Fibroblast of peridontal ligament (primary cell): ENCODE measurements around the gene ZBTB16.

Experiments used
- DNase-seq: peaks from one replicate; pipeline ENCODE4 v3.0.0-alpha.2; 2010; ENCODE audit errors: extremely low read depth

Gene ZBTB16

DNA sequence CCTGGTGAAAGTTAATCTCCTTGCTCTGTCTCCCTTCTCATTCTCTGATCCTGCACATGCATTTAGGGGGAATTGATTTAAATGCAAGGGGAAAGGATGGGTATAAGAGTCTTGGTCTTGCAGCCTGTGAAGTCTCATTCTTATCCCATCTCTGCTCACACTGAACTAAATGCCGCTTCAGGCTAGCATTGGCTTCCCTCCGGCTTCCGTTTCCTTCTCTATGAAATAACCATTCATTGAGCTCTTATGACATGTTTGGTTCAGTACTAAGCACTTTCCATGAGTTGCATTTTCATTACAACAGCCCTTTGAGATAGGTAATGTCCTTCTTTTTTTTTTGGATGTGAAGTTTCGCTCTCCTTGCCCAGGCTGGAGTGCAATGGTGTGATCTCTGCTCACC lies 5.6 kb downstream of the ZBTB16 start:
- no peak for DNase-seq

DNA sequence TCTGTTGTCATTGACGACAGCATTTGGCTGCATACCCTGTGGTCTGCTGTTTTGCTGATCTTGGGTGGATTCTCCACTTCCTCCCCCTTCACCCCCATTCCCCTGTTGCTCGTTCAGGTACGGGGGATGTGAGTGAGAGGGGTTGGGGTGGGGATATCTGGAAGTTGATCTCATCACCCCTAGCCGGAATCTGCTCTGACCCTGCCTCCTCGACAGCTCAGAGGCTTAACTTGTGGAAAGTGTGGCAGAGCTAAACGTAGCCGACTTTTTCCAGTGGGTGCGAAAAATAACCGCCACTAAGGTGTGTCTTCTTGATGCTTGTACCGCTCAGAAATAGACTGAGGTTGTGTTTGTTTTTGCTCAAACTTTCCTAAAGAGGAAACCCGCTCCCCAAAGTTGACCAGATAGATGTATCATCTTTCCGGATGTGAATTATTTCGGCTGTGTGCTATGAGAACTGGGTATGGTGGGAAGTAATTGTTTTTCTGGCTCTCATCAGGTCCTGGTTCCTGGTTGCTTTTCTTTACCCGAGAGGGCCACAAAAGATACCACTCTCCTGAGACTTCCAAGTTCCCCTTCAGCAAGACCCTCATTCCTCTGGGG lies 6.6 kb downstream of the ZBTB16 start:
- no peak for DNase-seq

DNA sequence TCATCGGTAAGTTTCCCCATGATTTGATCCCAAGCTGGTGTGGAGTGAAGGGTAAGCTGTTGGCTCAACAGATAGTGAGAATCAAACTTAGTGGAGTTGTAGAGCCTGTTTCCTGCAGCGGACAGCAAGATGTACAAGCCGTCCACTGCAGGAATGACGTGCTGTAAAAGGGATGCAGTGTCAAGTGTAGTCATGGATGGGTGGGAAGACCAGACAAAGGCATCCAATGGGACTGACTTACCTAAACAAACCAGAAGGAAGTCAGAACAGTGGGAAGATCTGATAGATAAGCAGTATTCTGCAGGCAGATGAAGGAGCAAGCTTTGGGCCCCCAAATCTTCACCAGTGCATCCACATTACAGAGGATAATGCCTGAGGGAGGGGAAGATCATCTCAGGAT lies 8.8 kb downstream of the ZBTB16 start:
- no peak for DNase-seq

GRCh38 chr11:114070464-114071139 lies 11.1 kb downstream of the ZBTB16 start:
- no peak for DNase-seq

GRCh38 chr11:114073007-114073827 lies 13.7 kb downstream of the ZBTB16 start:
- DNase-seq = no peak

DNA sequence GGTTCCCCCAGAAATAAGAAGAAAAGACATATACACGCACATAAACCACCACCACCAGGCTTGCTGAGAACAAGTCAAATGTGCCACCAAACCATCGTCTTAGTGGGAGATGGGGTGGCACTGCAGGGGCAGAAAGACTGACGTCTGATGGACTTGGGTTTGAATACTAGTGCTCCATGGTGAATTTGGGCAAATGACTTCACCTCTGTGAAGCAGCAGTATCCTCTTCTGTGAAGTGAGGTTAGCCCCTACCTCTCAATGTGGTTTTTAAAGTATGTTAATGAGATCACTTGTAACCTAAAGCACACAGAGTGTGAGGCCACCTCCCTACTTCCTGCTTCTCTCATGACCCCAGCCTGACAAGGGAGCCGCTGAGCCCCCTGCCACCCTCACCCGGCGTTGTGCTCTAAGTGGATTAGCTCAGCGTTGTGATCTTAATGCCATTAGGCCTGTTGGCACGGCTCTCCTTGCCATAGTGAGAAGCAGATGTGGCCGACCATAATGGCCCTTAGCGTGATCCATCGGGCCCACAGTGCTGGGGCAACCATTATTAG lies 14.4 kb downstream of the ZBTB16 start:
- DNase-seq = no peak

GRCh38 chr11:114074546-114075343 lies 15.2 kb downstream of the ZBTB16 start:
- no peak for DNase-seq

GRCh38 chr11:114075344-114075610 lies 15.8 kb downstream of the ZBTB16 start:
- no peak for DNase-seq

DNA sequence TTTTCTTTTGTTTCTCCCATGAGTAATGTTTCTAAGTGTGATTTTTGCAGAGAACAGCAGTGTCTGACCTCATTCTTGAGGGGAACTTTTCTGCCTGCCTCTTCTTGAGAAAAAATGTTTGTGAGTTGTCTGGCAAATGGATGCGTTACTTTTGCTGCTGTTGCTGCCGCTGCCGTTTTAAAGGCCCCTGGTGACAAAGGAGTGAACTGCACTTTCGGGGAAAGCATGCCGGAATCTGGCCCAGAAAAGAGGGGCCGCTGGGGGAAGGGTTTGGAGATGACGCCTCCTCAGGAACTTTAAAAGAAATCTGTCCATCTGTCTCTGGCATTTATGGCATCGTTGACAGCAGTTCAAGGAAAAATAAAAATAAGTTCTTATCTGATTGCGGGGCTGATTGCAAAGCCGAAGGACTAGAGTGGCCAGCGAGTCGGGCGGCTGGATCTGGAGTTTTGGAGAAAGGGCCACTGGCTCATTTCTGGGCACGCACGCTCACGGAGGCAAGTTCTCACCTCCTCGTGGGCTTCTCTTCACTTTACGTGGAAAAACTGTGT lies 16.5 kb downstream of the ZBTB16 start:
- DNase-seq = peak; percentile 16

GRCh38 chr11:114076921-114077331 lies 17.4 kb downstream of the ZBTB16 start:
- no peak for DNase-seq

GRCh38 chr11:114077482-114078305 lies 18.2 kb downstream of the ZBTB16 start:
- DNase-seq = no peak

DNA sequence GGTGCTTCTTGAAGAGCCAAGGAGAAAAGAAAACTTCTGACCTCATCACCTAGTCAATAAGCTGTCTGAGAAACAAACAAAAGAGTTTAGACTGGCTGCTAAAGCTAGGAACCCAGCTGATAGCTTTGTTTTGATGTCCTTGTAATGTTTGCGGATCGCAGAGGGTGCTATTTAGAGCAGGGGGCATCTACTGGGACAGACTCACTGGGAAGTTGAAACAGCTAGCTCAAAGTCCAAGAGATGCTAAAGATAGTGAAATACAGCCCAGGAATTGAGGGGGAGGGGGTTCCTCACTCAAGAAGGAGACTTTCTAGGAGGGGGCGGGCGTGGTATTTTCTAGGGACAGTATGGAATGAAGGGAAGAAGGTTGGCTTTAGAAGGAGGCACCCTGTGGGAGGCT lies 18.9 kb downstream of the ZBTB16 start:
- no peak for DNase-seq

GRCh38 chr11:114079511-114080065 lies 20.1 kb downstream of the ZBTB16 start:
- no peak for DNase-seq

- no peak for DNase-seq
Measured at GRCh38 chr11:114080219-114080618, 20.7 kb downstream of the ZBTB16 start.

DNA sequence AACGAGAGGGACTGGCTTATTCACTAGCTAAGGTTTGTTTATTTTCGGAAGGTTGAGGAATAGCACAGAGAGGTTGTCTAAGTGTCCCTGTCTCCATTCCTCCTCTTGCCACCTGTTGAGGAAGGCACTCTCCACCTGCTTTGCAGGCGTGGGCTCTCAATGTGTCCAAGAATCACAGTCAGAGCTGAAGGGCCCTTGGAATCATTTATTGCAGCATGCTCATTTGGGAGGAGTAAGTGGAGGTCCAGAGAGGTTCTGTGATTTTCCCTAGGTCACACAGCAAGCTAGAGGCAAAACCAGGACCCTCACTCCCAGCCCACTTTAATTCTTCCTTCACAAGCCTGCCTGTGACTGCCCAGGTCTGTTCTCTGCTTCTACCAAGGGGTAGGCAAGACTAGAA lies 21.3 kb downstream of the ZBTB16 start:
- DNase-seq = no peak

DNA sequence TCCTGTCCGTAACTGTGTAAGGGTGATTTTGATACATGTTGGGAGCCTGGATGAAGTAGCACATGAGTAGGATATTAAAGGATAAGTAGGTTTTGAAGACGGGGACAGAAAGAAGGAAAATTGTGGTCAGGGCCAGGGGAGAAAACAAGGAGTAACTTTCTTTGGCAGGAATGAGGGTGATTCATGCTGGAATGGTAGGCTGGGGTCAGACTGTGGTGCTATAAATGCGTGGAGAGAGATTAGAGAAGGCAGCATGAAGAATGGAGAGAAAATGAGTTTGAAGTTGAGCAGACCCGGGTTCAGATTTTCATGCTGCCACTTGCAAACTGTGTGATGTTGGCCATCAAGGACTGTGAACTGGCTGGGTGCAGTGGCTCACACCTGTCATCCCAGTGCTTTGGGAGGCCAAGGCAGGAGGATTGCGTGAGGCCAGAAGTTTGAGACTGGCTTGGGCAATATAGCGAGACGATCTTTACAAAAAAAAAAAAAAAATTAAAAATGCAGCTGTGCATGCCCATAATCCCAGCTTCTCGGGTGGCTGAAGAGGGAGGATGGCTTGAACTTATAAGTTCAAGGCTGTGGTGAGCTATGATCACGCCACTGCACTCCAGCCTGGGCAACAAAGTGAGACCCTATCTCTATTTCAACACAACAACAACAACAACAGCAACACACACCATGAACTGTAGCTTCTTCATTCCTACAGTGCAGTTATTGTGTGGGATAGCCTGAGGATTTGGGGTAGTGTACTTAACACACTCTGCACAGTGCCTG lies 22.3 kb downstream of the ZBTB16 start:
- no peak for DNase-seq

- DNase-seq = no peak
Measured at GRCh38 chr11:114082415-114082748, 22.9 kb downstream of the ZBTB16 start.

- DNase-seq = no peak
Measured at GRCh38 chr11:114082767-114083181, 23.3 kb downstream of the ZBTB16 start.

DNA sequence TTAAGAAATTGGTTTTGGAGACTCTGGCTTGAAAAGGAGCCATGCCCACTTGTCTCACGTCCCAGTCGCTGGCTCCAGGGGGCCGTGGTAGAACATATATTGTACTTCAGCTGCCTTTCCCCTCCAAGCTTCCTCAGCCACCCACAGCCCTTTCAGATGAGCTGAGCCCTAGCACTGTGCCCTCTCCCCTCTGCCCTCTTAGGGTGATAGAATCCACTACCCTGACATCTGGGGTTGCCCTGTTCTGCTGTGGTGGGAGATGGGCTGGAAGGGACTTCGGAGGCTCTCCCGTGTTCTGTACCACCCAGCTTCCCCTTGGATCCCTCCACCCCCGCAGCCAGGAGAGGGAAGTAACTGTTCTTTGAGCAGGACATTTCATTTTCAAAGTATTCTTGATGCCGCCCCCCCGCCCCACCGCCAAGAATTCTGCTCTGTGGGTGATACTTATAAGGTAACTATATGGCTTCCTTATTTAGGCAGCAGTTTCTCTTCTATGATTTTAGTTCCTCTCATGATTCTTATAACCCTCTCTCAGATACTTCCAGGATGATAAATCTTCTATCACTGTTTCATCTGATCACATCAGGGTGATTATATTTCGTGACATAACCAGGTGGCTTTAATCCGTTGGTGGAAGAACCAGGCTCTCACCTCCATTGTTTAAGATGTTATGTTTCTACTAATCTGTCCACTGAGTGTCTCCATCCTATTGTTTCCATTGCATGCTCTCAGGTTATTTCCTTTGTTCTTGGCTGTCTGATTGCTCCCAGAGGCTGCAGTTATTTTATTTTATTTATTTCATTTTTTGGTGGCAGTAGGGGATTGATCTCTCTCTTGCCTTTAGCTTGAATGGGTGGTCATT lies 24.1 kb downstream of the ZBTB16 start:
- no peak for DNase-seq
